Measurements from ENCODE around the gene TM4SF4.

The TM4SF4 gene

GRCh38 chr3:149495581-149496125 is 21.2 kb downstream of the TM4SF4 start:
- no peaks in the 10 kb centered on the region for H4K20me1 ChIP-seq (ENCODE audit: insufficient read depth)
- H2AFZ ChIP-seq (ENCODE audit: low read depth): no peak overlapping the region
- no peak overlapping the region for H3K4me2 ChIP-seq
- H3K36me3 ChIP-seq (ENCODE audit: insufficient read depth): no peaks in the 10 kb centered on the region
- no peaks in the 10 kb centered on the region for H3K4me1 ChIP-seq (ENCODE audit: low read depth, poor library complexity, severe bottlenecking)
- H3K79me2 ChIP-seq (ENCODE audit: insufficient read depth, low read depth): no peaks in the 10 kb centered on the region
- H3K4me3 ChIP-seq (IDR thresholded peaks at IDR 0.05; ENCODE audit: insufficient read depth, low read depth, low read length): no peak overlapping the region
- H3K27me3 ChIP-seq (ENCODE audit: insufficient read depth, low read depth): no peaks in the 10 kb centered on the region
- TF ChIP-seq CTCF (conservative IDR thresholded peaks at IDR 0.05; ENCODE audit: low read depth, low read length): no peak
- no peak overlapping the region for H3K27ac ChIP-seq
- H3K9ac ChIP-seq: no peak overlapping the region

GRCh38 chr3:149496891-149497290 is 22.4 kb downstream of the TM4SF4 start:
- H3K79me2 ChIP-seq (ENCODE audit: insufficient read depth, low read depth): no peaks in the 10 kb centered on the region
- no peak for TF ChIP-seq CTCF (conservative IDR thresholded peaks at IDR 0.05; ENCODE audit: low read depth, low read length)
- H3K4me2 ChIP-seq: no peak overlapping the region
- no peak overlapping the region for H3K9ac ChIP-seq
- H3K4me3 ChIP-seq (IDR thresholded peaks at IDR 0.05; ENCODE audit: insufficient read depth, low read depth, low read length): no peak overlapping the region
- no peaks in the 10 kb centered on the region for H3K36me3 ChIP-seq (ENCODE audit: insufficient read depth)
- no peaks in the 10 kb centered on the region for H3K27me3 ChIP-seq (ENCODE audit: insufficient read depth, low read depth)
- no peaks in the 10 kb centered on the region for H3K4me1 ChIP-seq (ENCODE audit: low read depth, poor library complexity, severe bottlenecking)
- H4K20me1 ChIP-seq (ENCODE audit: insufficient read depth): no peaks in the 10 kb centered on the region
- no peak overlapping the region for H2AFZ ChIP-seq (ENCODE audit: low read depth)
- no peak overlapping the region for H3K27ac ChIP-seq

GRCh38 chr3:149497966-149498670 is 23.6 kb downstream of the TM4SF4 start:
- no peaks in the 10 kb centered on the region for H3K79me2 ChIP-seq (ENCODE audit: insufficient read depth, low read depth)
- no peak overlapping the region for H3K27ac ChIP-seq
- H3K9ac ChIP-seq: no peak overlapping the region
- H2AFZ ChIP-seq (ENCODE audit: low read depth): no peak overlapping the region
- no peak for TF ChIP-seq CTCF (conservative IDR thresholded peaks at IDR 0.05; ENCODE audit: low read depth, low read length)
- H3K27me3 ChIP-seq (ENCODE audit: insufficient read depth, low read depth): no peaks in the 10 kb centered on the region
- H3K4me3 ChIP-seq (IDR thresholded peaks at IDR 0.05; ENCODE audit: insufficient read depth, low read depth, low read length): no peak overlapping the region
- H3K4me2 ChIP-seq: no peak overlapping the region
- no peaks in the 10 kb centered on the region for H3K36me3 ChIP-seq (ENCODE audit: insufficient read depth)
- no peaks in the 10 kb centered on the region for H3K4me1 ChIP-seq (ENCODE audit: low read depth, poor library complexity, severe bottlenecking)
- H4K20me1 ChIP-seq (ENCODE audit: insufficient read depth): no peaks in the 10 kb centered on the region

- Histone ChIP-seq H3K79me2 (ENCODE audit: insufficient read depth, low read depth) (no peaks in the 10 kb centered on the region), H3K9ac (no peak overlapping the region), H3K27ac (no peak overlapping the region), H3K4me1 (ENCODE audit: low read depth, poor library complexity, severe bottlenecking) (no peaks in the 10 kb centered on the region), H3K4me2 (no peak overlapping the region), H2AFZ (ENCODE audit: low read depth) (no peak overlapping the region), H4K20me1 (ENCODE audit: insufficient read depth) (no peaks in the 10 kb centered on the region), H3K4me3 (IDR thresholded peaks at IDR 0.05; ENCODE audit: insufficient read depth, low read depth, low read length) (no peak overlapping the region), H3K27me3 (ENCODE audit: insufficient read depth, low read depth) (no peaks in the 10 kb centered on the region), H3K36me3 (ENCODE audit: insufficient read depth) (no peaks in the 10 kb centered on the region)
- TF ChIP-seq CTCF (conservative IDR thresholded peaks at IDR 0.05; ENCODE audit: low read depth, low read length): no peak
Measured at GRCh38 chr3:149501524-149501923, 27.0 kb downstream of the TM4SF4 start.

All from KMS-11 (cell line).